ENCODE data around the gene SERPINA1. TPM values are rescaled to one million over a fixed set of nuclear protein-coding genes. Genes with fewer than 3 reads are reported as not detected.
"Not testable (repeated sequence)": the region's sequence is repeated elsewhere in the genome, so short reads cannot be mapped to it uniquely, and the experiment has no call there.

SERPINA1 gene
- total RNA-seq, 2 experiments from 2014 or later: 4.3 to 4.7 TPM

DNA sequence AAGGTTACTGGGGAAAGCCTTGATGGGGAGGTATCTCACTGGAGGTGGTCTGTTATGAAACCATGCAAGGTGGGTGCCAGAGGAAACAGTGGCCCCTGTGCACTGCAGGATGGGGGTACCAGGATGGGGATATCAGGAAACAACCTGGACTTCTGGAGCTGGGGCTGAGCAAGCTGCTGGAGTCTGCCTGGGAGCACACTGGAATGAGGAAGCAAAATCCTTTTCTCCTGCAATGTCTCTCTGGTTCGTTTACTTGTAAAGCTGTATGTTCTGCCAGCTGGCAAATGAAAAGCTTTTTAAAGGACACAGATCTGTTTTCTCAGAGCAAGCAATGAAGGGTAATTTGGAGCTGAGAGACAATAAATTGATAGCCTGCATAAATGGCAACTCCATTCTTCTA lies 23.2 kb upstream of the SERPINA1 start:
- Histone ChIP-seq H3K4me1 (ENCODE audit: insufficient read depth, low read length) (no peaks in the 10 kb centered on the region), H3K36me3 (ENCODE audit: insufficient read depth, low read length) (no peaks in the 10 kb centered on the region), H3K9me3 (ENCODE audit: control insufficient read depth in 1 of 2, insufficient read depth in 1 of 2, low read length in 2 of 2) (peaks cover 12 to 19% of the 10 kb centered on the region in 2 experiments), H3K27me3 (ENCODE audit: control insufficient read depth in 1 of 2, insufficient read depth in 2 of 2, low read length in 2 of 2) (peaks cover 0 to 5% of the 10 kb centered on the region in 2 experiments), H3K27ac (ENCODE audit: low read depth in 1 of 2, low read length in 2 of 2) (no peak overlapping the region), H3K4me3 (ENCODE audit: low read length) (no peak overlapping the region)
- H3K27ac Mint-ChIP-seq: no peak overlapping the region
- no peaks in the 10 kb centered on the region for H3K4me1 Mint-ChIP-seq (ENCODE audit: low read depth)
- TF ChIP-seq, protein P1, sequence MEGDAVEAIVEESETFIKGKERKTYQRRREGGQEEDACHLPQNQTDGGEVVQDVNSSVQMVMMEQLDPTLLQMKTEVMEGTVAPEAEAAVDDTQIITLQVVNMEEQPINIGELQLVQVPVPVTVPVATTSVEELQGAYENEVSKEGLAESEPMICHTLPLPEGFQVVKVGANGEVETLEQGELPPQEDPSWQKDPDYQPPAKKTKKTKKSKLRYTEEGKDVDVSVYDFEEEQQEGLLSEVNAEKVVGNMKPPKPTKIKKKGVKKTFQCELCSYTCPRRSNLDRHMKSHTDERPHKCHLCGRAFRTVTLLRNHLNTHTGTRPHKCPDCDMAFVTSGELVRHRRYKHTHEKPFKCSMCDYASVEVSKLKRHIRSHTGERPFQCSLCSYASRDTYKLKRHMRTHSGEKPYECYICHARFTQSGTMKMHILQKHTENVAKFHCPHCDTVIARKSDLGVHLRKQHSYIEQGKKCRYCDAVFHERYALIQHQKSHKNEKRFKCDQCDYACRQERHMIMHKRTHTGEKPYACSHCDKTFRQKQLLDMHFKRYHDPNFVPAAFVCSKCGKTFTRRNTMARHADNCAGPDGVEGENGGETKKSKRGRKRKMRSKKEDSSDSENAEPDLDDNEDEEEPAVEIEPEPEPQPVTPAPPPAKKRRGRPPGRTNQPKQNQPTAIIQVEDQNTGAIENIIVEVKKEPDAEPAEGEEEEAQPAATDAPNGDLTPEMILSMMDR (IDR thresholded peaks at IDR 0.05): no peak
- H3K9me3 Mint-ChIP-seq: peaks cover 9% of the 10 kb centered on the region
- CTCF ChIA-PET: no interaction called here
- ATAC-seq (ENCODE audit: poor library complexity): no peak
- intact Hi-C loops (cut with DNase I, micrococcal nuclease): loop anchor here in 1 of 2 experiments (5.0 kb wide), 1 partner anchor 54 kb away; no protein-coding TSS in a partner anchor
- H3K27me3 Mint-ChIP-seq: no peaks in the 10 kb centered on the region
- no peak overlapping the region for H3K4me3 Mint-ChIP-seq
- peaks cover 8% of the 10 kb centered on the region for H3K36me3 Mint-ChIP-seq (ENCODE audit: low read depth)
- POLR2A ChIA-PET: no interaction called here
- DNase-seq: no peak

DNA sequence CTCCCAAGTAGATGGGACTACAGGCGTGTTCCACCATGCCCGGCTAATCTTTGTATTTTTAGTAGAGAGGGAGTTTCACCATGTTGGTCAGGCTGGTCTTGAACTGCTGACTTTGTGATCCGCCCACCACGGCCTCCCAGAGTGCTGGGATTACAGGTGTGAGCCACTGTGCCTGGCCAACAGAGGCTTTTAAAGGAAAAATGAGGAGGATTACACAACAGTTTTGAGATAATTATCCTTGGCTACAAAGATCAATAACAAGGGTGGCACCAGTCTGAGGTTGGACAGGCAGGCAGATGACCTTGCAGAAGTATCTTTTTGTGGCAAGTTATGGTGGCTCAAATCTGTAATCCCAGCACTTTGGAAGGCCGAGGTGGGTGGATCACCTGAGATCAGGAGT lies 21.0 kb upstream of the SERPINA1 start:
- H3K4me3 ChIP-seq (ENCODE audit: low read length); H3K4me1 ChIP-seq (ENCODE audit: insufficient read depth, low read length); intact Hi-C loops (cut with DNase I, micrococcal nuclease); H3K27ac ChIP-seq (ENCODE audit: low read depth in 1 of 2, low read length in 2 of 2); ATAC-seq (ENCODE audit: poor library complexity); H3K4me3 Mint-ChIP-seq; H3K4me1 Mint-ChIP-seq (ENCODE audit: low read depth); H3K27me3 ChIP-seq (ENCODE audit: control insufficient read depth in 1 of 2, insufficient read depth in 2 of 2, low read length in 2 of 2); H3K27me3 Mint-ChIP-seq; H3K36me3 Mint-ChIP-seq (ENCODE audit: low read depth); POLR2A ChIA-PET; H3K9me3 Mint-ChIP-seq; CTCF ChIA-PET; H3K27ac Mint-ChIP-seq; H3K36me3 ChIP-seq (ENCODE audit: insufficient read depth, low read length); DNase-seq: not testable (repeated sequence)
- H3K9me3 ChIP-seq (ENCODE audit: control insufficient read depth in 1 of 2, insufficient read depth in 1 of 2, low read length in 2 of 2): peaks cover 12 to 19% of the 10 kb centered on the region in 2 experiments

DNA sequence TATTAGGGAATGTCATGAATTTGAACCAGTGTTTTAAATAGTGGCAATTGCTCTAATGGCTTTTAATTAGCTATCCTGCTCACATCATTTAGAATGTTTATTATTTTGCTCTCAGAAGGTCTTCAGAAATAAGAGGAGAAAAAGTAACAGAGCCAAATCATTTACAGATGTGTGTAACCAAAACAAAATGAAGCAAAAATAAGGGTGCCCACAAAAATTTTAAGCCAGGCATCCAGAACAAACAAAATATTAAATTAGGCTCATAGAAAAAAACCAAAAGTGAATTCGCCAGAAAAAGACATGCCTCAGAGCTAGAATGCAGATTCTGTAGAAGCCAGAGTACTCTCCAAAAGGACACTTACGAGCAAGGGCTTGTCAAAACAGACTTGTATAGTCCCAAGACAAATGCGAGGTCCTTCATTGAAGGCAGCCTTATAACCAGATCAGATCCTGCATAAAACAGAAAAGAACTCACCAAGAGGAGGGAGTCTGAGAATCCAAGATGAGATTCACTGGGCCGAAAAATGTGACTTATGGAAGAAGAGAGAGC lies 20.2 kb upstream of the SERPINA1 start:
- CTCF ChIA-PET: no interaction called here
- Mint-ChIP-seq H3K4me1 (ENCODE audit: low read depth) (no peaks in the 10 kb centered on the region), H3K27ac (no peak overlapping the region), H3K27me3 (no peaks in the 10 kb centered on the region), H3K4me3 (no peak overlapping the region), H3K36me3 (ENCODE audit: low read depth) (peaks cover 8% of the 10 kb centered on the region), H3K9me3 (peaks cover 9% of the 10 kb centered on the region)
- POLR2A ChIA-PET: no interaction called here
- Histone ChIP-seq H3K27me3 (ENCODE audit: control insufficient read depth in 1 of 2, insufficient read depth in 2 of 2, low read length in 2 of 2) (peaks cover 0 to 9% of the 10 kb centered on the region in 2 experiments), H3K4me3 (ENCODE audit: low read length) (no peak overlapping the region), H3K36me3 (ENCODE audit: insufficient read depth, low read length) (no peaks in the 10 kb centered on the region), H3K27ac (ENCODE audit: low read depth in 1 of 2, low read length in 2 of 2) (no peak overlapping the region), H3K4me1 (ENCODE audit: insufficient read depth, low read length) (no peaks in the 10 kb centered on the region), H3K9me3 (ENCODE audit: control insufficient read depth in 1 of 2, insufficient read depth in 1 of 2, low read length in 2 of 2) (peaks cover 12 to 19% of the 10 kb centered on the region in 2 experiments)
- DNase-seq (no peak), ATAC-seq (ENCODE audit: poor library complexity) (no peak)
- intact Hi-C loops (cut with DNase I, micrococcal nuclease): no loop called here
- TF ChIP-seq, protein P1 (IDR thresholded peaks at IDR 0.05): no peak

DNA sequence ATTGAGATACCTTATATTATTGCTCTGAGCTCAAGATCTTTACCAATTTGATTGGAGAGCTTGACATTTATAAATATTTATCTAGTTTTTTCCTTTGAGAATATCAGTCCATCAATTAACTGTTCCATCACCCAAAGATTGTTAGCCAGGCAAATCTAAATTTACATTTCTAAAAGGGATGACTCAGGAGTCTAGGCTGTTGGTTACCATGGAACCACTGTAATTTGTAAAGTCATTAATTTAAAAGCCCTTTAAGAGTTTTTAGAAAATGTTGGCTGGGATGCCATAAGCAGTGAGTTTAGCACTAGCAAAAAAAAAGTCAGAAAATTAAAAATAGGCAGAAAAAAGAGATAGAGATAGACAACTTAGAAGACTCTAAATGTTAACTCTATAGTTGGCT lies 19.5 kb upstream of the SERPINA1 start:
- no peak for DNase-seq
- intact Hi-C loops (cut with DNase I, micrococcal nuclease): no loop called here
- TF ChIP-seq, protein P1 (IDR thresholded peaks at IDR 0.05): no peak
- Histone ChIP-seq H3K4me1 (ENCODE audit: insufficient read depth, low read length) (no peaks in the 10 kb centered on the region), H3K9me3 (ENCODE audit: control insufficient read depth in 1 of 2, insufficient read depth in 1 of 2, low read length in 2 of 2) (peaks cover 12 to 19% of the 10 kb centered on the region in 2 experiments), H3K4me3 (ENCODE audit: low read length) (no peak overlapping the region), H3K27me3 (ENCODE audit: control insufficient read depth in 1 of 2, insufficient read depth in 2 of 2, low read length in 2 of 2) (peaks cover 0 to 13% of the 10 kb centered on the region in 2 experiments), H3K27ac (ENCODE audit: low read depth in 1 of 2, low read length in 2 of 2) (no peak overlapping the region), H3K36me3 (ENCODE audit: insufficient read depth, low read length) (no peaks in the 10 kb centered on the region)
- H3K27ac Mint-ChIP-seq: no peak overlapping the region
- ChIA-PET CTCF (no interaction called here), POLR2A (no interaction called here)
- no peak for ATAC-seq (ENCODE audit: poor library complexity)
- no peaks in the 10 kb centered on the region for H3K4me1 Mint-ChIP-seq (ENCODE audit: low read depth)
- H3K9me3 Mint-ChIP-seq: peaks cover 9% of the 10 kb centered on the region
- no peaks in the 10 kb centered on the region for H3K27me3 Mint-ChIP-seq
- no peak overlapping the region for H3K4me3 Mint-ChIP-seq
- H3K36me3 Mint-ChIP-seq (ENCODE audit: low read depth): peaks cover 8% of the 10 kb centered on the region

Measured in CD4-positive, alpha-beta T cell (primary cell).